Neural cell (in vitro differentiated cells): ENCODE data around the gene BRD2.

ENCODE experiments used
- EP300 ChIP-seq: fragments of 450-650 bp; conservative IDR thresholded peaks from 2 replicates; pipeline ENCODE4 v1.6.1; 2014; ENCODE audit warnings: antibody characterized with exemption, mild to moderate bottlenecking, moderate library complexity; ENCODE audit not compliant: poor library complexity, severe bottlenecking
- EZH2 ChIP-seq: fragments of 200-600, 300-800 bp; shearing (Covaris generic), sonication (generic); IDR thresholded peaks from 2 replicates; pipeline ENCODE4 v1.6.1; 2014; ENCODE audit warnings: antibody characterized with exemption, low read length, borderline replicate concordance, mild to moderate bottlenecking; ENCODE audit not compliant: insufficient read depth, poor library complexity, severe bottlenecking
- MXI1 ChIP-seq: fragments of 450-650 bp; conservative IDR thresholded peaks from 2 replicates; pipeline ENCODE4 v1.6.1; 2014; ENCODE audit warnings: antibody characterized with exemption, mild to moderate bottlenecking; ENCODE audit not compliant: poor library complexity, severe bottlenecking
- POLR2AphosphoS5 ChIP-seq: IDR thresholded peaks from 2 replicates; pipeline ENCODE4 v1.6.1; 2012
- RAD21 ChIP-seq: fragments of 450-650 bp; conservative IDR thresholded peaks from 2 replicates; pipeline ENCODE4 v1.6.1; 2014; ENCODE audit warnings: antibody characterized with exemption, mild to moderate bottlenecking, moderate library complexity
- TF ChIP-seq, protein P1 (sequence below): fragments of 450-650 bp; IDR thresholded peaks from 2 replicates; pipeline ENCODE4 v1.5.1; 2014; ENCODE audit warnings: antibody characterized with exemption, mild to moderate bottlenecking, moderate library complexity; ENCODE audit not compliant: poor library complexity, severe bottlenecking
- TF ChIP-seq, protein P2 (sequence below): IDR thresholded peaks from 2 replicates; pipeline ENCODE4 v1.6.1; 2012; ENCODE audit warnings: borderline replicate concordance

DNA sequence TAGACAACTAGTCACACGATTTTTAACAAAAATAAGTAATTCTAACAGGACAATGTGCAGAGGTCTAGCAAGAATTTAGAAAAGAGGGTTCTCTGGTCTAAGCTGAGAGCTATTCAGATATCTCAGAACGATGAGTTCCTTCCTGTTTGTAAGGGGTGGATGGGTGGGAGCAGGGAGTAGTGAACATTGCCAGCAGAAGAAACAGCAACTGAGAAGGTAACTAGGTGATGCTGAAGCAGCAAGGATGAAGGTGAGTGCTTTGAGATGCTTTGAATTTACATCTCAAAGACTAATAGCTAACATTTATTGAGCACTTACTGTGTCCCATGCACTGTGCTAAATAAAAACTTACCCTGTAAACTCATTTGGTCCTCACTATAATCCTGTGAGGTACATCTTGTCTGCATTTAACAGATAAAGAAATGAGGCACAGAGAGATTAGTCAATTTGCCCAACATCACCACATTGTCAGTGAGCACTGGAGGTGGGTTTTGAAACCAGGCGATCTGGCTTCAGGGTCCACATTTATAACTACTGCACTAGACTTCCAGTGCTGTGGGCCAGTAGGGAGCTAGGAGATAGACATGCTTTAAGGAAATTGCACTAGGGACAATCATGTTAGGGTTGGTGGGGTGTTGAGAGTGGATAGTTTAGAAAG lies 15.7 kb downstream of the BRD2 start:
- TF ChIP-seq EP300 (no peak), POLR2AphosphoS5 (no peak), RAD21 (no peak), EZH2 (no peak), MXI1 (no peak)
- TF ChIP-seq, protein P1, sequence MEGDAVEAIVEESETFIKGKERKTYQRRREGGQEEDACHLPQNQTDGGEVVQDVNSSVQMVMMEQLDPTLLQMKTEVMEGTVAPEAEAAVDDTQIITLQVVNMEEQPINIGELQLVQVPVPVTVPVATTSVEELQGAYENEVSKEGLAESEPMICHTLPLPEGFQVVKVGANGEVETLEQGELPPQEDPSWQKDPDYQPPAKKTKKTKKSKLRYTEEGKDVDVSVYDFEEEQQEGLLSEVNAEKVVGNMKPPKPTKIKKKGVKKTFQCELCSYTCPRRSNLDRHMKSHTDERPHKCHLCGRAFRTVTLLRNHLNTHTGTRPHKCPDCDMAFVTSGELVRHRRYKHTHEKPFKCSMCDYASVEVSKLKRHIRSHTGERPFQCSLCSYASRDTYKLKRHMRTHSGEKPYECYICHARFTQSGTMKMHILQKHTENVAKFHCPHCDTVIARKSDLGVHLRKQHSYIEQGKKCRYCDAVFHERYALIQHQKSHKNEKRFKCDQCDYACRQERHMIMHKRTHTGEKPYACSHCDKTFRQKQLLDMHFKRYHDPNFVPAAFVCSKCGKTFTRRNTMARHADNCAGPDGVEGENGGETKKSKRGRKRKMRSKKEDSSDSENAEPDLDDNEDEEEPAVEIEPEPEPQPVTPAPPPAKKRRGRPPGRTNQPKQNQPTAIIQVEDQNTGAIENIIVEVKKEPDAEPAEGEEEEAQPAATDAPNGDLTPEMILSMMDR = no peak
- TF ChIP-seq, protein P2, sequence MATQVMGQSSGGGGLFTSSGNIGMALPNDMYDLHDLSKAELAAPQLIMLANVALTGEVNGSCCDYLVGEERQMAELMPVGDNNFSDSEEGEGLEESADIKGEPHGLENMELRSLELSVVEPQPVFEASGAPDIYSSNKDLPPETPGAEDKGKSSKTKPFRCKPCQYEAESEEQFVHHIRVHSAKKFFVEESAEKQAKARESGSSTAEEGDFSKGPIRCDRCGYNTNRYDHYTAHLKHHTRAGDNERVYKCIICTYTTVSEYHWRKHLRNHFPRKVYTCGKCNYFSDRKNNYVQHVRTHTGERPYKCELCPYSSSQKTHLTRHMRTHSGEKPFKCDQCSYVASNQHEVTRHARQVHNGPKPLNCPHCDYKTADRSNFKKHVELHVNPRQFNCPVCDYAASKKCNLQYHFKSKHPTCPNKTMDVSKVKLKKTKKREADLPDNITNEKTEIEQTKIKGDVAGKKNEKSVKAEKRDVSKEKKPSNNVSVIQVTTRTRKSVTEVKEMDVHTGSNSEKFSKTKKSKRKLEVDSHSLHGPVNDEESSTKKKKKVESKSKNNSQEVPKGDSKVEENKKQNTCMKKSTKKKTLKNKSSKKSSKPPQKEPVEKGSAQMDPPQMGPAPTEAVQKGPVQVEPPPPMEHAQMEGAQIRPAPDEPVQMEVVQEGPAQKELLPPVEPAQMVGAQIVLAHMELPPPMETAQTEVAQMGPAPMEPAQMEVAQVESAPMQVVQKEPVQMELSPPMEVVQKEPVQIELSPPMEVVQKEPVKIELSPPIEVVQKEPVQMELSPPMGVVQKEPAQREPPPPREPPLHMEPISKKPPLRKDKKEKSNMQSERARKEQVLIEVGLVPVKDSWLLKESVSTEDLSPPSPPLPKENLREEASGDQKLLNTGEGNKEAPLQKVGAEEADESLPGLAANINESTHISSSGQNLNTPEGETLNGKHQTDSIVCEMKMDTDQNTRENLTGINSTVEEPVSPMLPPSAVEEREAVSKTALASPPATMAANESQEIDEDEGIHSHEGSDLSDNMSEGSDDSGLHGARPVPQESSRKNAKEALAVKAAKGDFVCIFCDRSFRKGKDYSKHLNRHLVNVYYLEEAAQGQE = no peak
